NCI-H1105 (cell line): Measurements from ENCODE around the gene EFHD1.
"Not testable (repeated sequence)": the region's sequence is repeated elsewhere in the genome, so short reads cannot be mapped to it uniquely, and the experiment has no call there.

Experiments used
- DNase-seq: peaks from one replicate; lab custom pipeline; 2025; lab: John Stamatoyannopoulos, UW

The EFHD1 gene

DNA sequence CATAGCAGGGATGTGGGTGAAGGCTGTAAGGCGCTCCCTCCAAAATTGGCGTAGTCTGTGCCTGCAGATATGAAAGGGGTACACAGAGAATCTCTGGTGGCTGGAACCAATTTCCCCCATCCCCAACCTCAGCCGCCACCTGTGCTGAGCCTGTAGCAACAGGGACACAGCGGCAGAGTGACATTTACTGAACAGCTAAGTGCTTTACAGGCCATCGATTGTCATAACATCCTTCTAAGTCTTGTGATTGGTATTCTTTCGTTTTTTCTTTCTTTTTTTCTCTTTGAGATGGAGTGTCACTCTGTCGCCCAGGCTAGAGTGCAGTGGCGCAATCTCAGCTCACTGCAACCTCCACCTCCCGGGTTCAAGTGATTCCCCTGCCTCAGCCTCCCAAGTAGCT is 12.2 kb upstream of the EFHD1 start:
- no peak for DNase-seq

DNA sequence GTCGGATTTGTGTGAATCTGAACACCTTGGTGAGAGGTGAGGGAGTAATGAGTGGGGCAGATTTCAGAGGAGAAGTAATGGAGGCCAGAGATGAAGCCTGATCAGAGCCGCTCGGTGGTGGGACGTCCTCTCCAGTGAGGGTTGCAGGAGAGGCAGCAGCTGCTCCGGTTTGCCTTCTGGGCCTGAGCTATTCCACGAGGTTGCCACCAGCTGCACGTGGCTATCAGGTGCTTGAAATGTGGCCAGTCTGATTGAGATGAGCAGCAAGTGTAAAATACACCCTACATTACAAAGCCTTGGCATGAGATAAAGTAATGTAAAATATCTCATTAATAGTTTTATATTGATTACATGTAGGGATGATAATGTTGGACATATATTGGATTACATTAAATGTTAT is 10.8 kb upstream of the EFHD1 start:
- no peak for DNase-seq

DNA sequence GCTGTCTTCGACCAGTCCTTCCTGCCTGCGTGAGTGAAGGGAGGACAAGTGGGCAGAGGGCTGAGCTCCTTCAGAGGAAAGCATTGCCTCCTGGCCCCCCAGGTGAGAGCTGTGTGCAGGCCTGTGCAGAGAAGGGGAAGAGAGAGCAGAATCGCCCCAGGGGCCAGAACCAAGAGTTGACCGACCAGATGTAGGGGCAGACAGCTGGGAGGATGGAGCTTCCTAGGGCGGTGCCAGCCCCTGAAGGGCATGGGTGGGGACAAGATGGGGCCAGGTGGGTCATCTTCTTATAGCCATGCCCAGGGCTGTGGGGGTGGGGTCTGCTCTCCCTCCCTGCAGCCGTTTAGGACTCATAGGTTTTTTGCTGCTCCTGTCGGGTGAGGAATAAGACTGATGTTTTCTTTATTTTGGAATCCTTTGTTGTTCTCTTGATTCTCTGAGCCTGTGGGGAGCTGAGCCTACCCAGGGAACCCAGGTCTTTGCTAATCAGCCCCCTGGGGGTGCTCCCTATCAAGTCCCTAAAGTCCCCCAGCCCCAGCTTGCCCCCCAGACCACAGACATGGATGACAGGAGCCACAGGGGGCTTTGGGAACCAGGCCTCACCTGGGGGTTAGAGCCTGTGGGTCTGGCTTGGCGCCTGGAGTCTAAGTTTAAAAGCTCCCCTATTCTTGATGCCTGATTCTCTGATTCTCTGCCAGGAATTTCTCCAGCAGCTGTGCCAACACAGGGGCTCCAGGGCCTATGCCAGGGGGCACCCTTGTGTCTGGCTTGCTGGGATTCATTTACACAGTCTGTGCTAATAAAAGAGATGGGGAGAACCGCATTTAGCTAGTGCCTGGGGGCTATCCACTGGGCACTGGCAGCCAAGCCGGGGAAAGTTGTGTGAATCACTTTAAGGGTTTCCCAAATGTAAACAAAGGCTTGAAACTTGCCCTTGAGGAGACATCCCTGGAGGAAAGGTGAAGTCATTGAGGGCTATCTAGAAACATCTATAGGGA is 9.3 kb upstream of the EFHD1 start:
- DNase-seq, result peak; percentile 82

DNA sequence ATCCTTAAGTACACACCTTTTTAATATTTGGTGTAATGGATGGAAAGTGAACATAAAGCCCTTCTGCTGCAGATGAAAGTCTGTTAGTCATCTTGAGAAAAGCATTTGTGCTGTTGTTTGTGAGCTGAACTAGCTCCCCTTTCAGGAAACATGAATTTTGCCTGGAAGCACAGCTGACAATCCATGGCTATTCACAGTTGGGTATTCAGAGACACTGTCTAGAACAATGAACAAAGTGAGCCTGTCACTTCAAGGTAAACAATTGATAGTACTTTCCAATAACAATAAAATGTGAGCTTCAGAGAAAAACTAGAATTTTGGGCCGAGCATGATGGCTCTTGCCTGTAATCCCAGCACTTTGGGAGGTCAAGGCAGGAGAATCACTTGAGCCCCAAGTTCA is 6.8 kb upstream of the EFHD1 start:
- no peak for DNase-seq

DNA sequence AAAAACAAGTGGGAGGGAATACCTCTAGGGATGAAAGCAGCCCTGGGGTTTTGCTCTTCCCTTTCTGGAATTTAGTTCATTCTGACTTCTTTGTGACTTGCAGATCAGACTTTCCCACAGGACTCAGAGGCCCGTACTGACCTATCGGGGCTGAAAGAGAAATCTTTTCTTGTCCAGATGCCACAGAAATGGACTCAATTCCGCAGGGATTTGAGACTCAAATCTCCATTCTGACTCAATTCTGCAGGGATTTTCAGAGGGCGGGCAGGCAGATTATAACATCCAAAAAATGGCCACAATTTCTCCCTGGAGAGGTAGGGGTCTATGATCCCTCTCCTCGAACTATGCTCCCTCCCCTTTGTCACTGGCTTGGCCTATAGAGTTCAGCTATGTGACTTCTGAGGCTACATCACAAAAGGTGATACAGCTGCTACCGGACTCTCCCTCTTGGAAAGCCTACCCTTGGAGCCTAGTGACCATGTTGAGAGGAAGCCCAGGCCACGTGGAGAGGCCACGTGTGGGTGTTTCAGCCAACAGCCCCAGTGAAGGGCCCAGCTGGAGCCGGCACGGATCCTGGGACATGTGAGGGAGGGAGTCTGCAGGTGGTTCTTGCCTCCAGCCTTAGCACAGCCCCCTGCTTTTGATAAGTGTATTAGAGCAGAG is 4.8 kb upstream of the EFHD1 start:
- no peak for DNase-seq

DNA sequence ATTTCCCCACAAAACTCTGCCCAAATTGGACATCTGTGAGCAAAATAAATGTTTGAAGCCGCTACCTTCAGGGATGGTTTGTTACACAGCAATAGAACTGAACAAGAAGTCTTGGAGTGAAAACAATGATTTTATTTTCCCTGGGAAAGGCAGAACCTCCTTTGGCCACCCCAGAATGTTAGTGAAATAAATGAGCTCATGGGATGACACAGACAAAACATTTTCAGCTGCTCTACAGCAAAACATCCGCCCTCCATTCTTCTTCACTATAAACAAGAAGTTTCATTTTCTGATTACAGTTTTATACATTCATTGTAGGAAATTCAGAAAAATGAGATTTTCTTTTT is 4.3 kb upstream of the EFHD1 start:
- no peak for DNase-seq

DNA sequence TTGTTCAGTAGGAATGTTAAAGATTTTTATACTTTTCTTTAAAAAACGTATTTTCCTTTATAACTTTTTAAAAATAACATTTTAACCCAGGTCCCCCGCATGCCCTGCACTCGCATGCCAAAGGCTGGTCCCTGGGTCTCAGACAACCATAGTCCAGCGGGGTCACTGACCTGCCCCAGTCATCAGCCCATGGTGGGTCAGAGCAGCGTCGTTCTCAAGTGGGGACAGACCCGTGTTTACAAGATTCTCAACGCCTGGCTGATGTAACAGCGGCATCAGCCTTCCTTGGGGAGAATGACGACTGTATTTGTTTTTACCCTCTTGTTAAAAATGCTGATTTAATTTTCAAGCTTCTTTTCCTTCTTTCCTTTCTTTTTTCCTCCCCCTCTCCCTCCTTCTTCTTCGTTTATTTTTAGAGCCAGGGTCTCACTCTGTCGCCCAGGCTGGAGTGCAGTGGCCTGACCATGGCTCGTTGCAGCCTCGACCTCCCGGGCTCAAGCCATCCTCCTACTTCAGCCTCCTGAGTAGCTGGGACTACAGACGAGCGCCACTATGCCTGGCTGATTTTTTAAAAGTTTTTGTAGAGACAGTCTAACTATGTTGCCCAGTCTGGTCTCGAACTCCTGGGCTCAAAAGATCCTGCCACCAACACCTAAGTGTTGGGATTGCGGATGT is 1.0 kb upstream of the EFHD1 start:
- DNase-seq, result no peak

DNA sequence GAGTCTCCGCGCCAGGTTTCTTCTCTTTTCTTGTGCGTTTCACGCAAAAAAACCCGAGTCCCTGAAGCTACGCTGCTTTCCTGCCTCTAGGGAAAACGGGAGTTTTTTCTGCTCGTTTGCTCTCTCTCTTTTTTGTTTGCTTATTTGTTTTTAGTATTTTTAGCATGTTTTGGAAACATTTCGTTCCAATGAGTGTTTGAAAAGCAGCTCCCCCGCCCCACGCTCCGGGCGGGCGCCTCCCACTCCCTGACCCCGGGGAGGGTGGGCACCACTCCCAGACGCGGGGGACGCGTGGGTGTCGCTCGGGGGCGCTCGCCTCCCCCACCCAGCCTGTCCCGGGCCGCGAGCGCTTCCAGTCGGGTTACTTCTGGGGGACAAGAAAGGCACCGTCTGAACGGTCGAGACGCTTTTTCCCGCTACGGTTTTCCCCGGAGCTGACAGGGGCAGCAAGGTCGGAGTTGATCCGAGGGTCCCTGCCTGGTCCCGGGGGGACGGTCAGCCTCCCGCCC is 446 bp upstream of the EFHD1 start:
- DNase-seq, result no peak

DNA sequence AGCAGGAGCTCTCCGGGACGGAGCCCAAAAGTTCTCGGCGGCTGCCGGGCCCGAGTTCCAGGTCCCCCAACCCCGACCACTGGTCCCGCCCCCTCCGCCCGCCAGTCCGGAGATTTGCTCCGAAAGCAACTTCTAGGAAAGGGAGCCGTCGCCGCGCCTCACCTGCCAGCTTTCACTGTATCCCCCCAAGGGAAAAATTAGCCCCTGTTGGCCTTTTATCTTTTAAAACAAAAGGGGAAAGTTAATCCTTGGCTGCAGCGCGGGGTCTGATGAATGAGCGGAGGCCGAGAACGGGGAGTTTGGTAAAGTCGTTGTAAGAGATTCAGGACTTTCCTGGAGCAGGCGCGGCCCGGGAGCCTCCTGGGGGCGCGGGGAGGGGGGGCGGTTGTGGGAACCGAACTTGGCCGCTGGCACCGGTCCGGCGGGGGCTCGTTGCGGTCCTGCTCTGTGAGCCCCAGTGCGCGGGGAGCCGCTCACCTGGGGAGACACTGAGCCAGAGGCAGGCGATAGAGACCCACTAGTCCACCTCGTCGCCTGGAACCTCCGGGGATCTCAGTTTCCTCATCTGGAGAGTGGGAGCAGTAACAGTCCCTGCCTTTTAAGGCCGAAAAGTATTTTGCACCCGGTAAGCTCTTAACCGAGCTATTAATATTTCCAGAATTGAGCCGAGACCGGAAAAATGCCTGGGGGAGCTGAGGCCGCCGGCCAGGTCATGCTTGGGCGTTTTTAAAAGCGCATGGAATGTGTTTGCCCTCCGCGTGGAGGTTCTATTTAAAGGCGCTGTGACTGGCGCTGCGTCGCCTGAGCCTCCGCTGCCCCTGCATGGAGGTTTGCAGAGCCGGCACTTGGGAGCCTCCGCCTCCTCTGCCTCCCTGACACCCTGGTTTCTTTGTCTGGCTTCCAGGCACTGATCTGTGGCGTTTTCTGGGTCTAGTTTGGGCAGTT is 1.1 kb downstream of the EFHD1 start:
- DNase-seq, result no peak

DNA sequence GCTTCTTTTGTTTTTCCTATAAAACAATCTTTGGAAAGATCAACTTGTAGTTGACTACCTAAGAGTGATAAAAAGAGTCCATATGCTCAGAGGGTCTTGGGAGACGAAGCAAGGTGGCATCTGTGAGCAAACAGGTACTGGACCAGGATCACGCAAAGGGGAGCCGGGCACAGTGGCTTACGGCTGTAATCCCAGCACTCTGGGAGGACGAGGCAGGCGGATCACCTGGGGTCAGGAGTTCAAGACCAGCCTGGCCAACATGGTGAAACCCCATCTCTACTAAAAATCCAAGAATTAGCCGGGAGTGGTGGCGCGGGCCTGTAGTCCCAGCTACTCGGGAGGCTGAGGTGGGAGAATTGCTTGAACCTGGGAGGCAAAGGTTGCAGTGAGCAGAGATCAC is 2.0 kb downstream of the EFHD1 start:
- DNase-seq, result not testable (repeated sequence)

DNA sequence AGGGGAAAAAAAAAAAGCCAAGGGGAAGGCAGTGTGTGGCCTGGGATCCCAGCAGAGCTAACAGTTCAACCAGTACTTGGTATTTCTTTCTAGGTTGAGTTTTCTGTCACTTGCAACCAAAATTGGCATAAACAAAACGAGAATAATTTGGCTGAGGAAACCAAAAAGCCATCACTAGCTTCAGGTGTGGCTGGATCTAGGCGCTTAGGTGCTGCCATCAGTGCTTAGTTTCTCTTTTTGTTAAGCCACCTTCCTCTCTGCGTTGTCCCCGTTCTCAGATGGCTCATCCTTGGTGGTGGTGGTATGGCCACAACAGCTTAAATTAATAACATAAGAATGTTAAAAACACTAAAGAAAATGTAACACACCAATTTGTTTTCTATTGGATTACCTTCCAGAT is 2.4 kb downstream of the EFHD1 start:
- no peak for DNase-seq

DNA sequence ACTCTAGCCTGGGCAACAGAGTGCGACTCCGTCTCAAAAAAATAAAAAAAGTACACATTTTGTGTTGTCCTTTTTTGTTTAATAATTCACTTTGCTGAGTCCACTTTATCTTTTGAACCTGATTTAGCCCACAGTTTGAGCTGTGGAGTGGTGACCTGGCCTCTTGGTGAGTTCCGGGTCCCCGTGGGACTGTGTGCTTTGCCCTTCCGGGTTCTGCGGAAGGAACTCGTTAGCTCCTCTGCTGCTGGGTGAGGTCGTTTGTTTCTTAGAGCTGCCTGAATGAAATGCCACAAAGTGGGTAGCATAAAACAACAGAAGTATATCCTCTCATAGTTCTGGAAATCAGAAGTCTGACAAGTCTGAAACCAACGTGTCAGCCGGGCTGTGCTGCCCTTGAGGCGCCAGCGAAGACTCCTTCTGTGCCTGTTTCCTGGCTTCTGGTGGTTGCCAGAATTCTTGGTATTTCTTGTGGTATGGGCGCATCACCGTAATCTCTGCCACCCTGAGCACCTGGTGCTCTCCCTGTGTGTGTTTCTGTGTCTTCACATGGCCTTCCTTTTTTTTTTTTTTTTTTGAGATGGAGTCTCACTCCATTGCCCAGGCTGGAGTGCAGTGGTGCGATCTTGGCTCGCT is 3.5 kb downstream of the EFHD1 start:
- DNase-seq, result no peak

DNA sequence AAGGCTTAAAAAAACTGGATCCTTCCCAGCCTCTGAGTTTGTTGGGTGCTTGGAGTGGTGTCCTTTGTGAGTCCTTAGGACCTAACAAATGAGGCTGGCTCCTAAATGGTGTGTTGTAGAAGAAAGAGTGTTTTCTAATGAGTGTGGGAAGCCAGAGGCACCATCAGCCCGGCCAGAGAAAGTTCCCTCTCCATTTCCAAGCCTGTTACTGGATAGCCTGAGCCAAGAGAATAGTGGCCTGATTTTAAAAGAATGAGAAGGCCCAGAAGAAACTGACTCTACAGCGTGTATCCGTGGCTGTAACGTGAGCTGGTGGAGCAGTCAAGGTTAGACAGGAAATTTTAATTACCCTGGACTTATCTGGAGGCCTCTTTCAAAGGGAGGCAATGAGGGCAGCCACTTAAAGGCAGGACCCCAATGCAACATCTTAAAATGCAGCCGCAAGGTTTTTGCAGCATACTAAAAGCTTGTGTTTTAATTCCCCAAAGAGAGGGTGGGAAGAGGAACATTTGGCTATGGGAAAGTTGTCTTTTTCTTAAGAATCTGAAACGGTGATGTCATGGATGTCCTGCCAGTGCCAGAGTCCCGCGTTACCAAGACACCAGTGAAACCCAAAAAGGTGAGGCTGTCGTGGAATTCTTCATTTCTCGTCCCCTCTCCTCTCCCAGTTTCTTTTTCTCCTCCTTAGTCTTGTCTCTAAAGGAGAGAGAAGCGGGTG is 4.6 kb downstream of the EFHD1 start:
- DNase-seq, result no peak

DNA sequence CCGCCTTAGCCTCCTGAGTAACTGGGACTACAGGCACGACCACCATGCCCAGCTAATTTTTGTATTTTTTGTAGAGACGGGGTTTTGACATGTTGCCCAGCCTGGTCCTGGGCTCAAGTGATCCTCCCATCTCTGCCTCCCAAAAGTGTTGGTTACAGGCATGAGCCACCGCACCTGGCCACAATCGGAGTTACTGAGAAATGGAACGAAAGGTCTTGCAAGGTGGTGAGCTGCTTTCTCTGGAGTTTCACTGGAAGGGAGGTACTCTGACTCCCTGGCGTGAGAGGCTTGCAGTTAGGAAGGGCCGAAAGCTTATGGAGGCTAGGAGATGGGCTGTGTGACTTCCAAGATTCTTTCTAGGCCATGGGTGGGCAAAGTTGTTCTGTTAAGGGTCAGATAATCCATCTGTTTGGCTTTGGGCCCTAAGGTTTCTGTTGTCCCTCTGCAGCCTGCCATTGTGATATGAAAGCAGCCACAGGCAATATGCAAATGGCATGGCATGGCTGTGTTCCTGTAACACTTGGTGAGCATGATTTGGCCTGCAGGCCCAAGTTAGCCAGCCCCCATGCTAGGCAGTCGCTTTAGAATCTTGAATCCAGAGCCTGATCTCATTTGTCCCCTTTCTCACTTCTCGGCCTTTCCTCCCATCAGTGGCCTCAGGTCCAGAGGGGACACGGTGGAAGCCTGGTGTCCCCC is 7.9 kb downstream of the EFHD1 start:
- no peak for DNase-seq

DNA sequence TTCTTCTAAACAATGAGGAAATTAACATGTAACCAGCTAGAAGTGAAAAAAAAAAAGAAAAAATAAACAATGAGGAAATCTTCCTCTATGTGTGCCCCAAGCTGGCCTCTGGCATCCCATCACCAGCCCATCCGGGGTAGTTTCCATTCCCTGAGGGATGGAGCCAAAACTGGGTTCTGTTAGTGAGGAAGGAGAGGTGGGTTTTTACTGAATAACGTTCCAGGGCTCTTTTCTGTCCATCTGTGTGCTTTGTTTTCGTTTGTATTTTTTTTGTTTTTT is 9.7 kb downstream of the EFHD1 start:
- no peak for DNase-seq

DNA sequence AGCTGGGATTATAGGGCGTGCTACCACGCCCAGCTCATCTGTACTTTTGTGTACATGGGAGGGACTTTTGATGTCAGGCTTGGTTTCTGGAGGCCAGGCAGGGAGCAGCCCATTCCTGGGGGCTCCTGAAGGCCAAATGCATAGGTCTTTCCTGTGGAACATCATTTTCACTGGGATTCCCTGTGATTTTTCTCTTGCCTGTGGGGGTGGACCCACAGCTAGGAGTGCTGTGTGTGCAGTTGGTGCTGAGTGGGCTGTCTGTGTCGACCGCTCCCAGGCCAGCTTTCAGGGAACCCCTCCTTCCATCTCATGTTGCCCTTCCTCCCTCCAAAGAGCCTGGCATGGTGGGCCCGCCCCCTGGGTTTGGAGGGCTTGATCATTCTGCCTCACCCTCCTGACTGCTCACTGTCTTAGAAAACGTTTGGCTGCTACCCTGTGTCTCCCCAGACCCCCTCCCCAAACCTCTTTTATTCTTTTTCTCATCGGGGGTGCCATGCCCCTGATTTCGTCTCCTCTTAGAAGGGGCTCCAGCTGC is 10.5 kb downstream of the EFHD1 start:
- no peak for DNase-seq

DNA sequence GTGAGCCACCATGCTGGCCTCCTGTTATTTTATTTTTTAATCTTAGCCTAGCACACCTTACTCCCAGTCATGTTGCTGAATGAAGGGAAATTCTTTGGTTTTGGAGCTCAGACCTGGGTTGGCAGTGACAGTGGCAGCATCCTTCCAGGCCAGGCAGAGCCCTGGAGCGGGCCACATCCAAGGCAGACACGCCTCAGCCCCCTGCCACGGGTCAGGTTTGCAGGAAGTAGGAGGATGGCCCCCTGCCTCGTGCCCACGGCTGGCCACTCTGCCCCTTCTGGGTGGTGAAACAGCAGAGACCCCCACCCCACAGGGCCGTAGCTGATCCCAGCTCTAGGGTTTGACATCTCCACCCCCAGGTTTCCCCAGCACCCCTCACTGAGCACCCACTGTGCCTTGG is 11.7 kb downstream of the EFHD1 start:
- DNase-seq, result no peak

DNA sequence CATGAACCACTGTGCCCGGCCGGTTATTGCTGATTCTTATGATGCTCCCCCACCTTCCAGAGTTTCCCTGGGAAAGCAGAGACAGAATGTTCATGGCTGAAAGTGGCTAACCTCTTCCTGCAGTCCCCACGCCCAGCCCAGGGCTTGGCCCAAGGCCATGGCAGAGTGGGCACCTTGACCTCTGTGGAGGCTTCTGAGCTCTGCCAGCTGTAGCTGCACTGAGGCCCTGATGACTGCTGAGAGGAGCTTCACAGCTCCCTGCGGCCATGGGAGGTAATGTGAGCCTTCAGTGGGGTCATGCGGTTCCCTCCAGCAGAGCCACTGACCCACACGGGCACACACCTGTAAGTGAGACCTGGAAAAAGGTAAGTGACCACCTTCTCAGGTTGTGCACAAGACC is 13.3 kb downstream of the EFHD1 start:
- DNase-seq, result no peak

DNA sequence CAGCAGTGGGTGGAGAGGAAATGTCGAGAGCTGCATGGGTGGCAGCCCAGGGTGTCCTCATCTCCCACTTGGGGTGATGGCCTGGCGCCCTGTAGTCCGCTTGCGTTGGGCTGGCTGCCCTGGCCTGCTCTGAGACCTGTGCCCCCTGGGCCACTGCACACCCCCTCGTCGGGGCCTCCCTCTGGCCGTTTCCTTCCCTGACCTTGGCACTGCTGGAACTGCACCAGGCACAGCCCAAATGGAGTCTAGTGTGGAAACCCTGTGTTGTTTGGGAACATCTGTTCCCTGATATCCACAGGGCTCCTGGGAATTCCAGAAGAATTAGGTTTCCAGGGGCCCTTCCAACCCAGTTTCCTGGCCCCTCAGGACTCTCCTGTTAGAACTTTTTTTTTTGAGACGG is 13.9 kb downstream of the EFHD1 start:
- DNase-seq, result no peak

DNA sequence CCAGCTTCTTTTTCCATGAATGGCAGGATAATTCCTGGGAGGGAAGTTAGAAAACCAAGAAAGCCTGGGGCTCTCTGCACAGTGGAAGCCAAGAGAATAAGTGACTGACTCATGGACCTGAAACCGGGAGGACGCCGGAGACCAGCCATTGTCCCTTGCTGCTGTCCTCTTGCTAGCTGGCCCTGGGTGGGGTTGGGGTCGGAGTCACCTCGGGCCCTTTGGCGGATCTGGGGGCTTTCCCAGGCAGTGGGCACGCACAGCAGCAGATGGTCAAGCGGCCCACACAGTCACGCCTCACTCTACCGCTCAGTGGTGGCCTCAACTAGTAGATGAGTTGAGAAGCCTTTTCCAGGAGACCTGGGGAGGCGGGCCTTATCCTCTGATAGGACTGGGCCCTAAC is 15.6 kb downstream of the EFHD1 start:
- DNase-seq, result no peak
